Activated CD4-positive, alpha-beta T cell treated with anti-CD3 and anti-CD28 coated beads, Interleukin-2, Interleukin-4, amounts not matched to agents 100 ng/mL and 50 ng/mL, durations not matched to agents 16 hours and 8 hours (primary cell): ENCODE data around the gene IPO5.
"Not testable (repeated sequence)": the region's sequence is repeated elsewhere in the genome, so short reads cannot be mapped to it uniquely, and the experiment has no call there.

Source experiments
- DNase-seq: peaks from one replicate; pipeline ENCODE4 v3.0.0-alpha.2; 2020; ENCODE audit warnings: low spot score

Gene IPO5

DNA sequence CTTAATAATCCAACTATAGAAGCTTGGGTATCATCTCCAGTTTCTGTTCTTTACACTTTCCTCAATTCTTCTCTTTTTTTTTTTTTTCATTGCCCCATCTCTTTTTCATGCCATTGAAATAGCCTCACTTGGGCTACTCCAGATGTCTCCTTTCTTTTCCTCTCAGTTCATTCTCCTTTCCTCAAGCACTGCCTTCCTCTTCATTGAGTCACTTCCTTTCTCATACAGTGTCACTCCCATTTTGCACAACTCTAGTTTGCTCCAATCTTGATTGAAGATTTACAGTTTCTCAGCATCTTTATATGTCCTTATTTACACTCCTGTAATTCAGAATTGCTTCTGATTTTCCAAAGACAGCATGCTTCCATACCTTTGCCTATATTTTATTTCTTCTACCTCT is 61.3 kb downstream of the IPO5 start:
- no peak for DNase-seq

- no peak for DNase-seq
Observed at GRCh38 chr13:98018293-98018692, 64.8 kb downstream of the IPO5 start.

- no peak for DNase-seq
Observed at GRCh38 chr13:98019186-98019585, 65.7 kb downstream of the IPO5 start.

GRCh38 chr13:98020271-98020670 is 66.8 kb downstream of the IPO5 start:
- no peak for DNase-seq

DNA sequence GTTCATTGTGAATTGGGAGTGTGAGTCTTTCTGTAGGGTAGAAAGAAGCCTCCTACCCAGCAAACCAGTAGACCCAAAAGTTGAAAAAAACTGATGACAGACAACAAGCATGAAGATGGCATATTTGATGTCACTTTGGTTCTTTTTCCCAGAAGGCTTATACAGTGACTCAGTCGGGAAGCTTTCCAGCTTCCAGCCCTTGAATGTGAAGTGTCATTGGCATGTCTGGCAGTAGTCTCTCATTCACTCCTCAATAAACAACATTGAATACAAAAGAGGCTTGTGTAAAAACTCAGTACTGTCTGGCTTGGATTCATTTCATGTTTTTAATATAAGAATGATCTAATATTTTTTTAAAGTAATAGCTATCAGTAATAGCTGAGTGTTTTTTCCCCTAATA is 68.7 kb downstream of the IPO5 start:
- DNase-seq, result no peak

- no peak for DNase-seq
Observed at GRCh38 chr13:98025480-98026025, 72.1 kb downstream of the IPO5 start.

DNA sequence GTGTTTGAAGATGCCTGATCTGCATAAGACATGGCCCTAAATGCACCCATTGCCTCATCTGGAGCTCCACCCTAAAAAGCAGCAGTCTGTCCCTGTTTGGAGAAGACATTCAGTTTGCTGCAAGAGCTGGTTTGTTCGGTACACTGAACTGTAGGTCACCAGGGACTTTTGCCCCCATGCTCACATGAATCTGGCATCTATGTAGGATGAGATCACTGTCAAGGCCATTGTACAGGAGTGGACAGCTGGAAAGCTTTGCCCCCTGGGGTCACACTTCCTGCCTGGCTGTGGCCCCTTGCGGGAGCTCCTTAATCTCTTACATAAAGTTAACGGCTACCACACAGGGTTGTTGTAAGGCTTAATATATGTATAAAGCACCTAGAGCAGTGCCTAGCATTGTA is 73.0 kb downstream of the IPO5 start:
- no peak for DNase-seq

DNA sequence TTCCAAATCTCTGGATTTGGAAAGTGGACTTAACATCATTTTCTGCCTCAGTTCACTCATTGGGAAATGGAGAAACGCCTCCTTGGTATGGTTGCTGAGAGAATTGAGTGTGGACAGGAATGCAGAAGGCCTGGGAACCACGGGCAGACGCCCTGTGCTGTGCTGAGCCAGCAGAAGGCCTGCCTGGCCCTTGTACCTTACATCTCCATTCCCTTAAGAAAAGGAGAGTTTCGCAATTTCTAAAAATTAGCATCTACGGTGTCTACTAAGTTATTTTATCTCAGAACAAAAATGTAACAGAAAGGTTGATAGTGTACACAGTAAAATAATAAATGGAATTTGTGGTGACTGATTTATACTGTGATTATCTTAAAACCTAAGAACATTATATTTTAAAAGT is 78.7 kb downstream of the IPO5 start:
- no peak for DNase-seq

DNA sequence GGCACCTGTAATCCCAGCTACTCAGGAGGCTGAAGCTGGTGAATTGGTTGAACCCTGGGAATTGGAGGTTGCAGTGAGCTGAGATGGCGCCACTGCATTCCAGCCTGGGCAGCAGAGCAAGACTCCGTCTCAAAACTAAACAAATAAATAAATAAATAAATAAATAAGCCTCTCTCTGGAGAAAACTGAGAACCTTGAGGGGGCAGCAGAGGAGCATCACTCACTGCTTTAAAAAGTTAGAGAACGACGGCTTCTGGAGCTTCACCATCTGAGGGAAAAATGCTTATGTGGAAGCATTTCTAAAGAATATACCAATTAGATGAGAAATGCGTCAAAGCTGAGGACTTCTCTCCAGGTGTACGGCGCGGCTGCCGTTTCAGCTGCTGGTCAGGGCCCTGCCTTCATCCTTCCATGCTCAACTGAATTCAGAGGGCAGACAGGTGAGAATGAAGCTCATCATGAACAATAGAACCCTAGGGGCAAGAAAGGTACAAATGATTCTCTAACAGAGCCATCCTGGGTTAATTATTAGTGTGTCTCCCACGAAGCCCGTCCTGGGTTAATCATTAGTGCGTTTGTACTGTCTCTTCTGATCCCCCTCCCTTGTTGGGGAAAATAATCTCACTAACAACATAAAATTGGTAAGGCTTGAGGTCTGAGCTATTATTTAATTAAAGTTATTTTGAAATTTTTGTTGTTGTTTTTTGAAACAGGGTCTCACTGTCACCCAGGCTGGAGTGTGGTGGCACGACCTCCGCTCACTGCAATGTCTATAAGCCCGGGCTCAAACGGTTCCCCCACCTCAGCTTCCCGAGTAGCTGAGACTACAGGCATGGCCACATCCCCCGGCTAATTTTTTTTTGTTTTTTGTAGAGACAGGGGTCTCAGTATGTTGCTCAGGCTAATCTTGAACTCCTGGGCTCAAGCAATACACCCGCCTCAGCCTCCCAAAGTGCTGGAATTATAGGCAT is 80.1 kb downstream of the IPO5 start:
- no peak for DNase-seq

- no peak for DNase-seq
Observed at GRCh38 chr13:98035373-98035772, 81.9 kb downstream of the IPO5 start.

DNA sequence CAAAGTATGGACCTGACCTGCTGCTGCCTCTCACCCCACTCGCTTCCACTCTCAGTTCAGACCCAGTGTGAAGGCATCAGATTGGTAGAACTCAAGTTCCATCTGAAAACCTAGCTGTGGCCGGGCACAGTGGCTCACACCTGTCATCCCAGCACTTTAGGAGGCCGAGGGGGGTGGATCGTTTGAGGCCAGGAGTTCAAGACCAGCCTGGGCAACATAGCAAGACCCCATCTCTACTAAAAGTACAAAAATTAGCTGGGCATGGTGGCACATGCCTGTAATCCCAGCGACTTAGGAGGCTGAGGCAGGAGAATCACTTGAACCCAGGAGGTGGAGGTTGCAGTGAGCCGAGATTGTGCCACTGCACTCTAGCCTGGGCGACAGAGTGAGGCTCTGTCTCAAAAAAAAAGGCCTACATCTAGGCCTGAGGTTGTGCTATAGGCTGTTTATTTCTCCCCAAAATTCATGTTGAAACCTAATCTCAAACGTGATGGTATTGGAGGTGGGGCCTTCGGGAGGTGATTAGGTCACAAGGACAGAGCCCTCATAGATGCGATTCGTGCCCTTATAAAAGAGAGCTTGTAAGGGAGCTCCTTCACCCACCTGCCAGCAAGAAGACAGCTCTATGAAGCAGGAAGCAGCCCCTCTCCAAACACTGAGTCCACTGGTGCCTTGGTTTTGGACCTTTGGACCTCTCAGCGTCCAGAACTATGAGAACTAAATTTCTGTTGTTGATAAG is 83.3 kb downstream of the IPO5 start:
- not testable (repeated sequence) for DNase-seq

- DNase-seq, result no peak
Observed at GRCh38 chr13:98039261-98039660, 85.8 kb downstream of the IPO5 start.

DNA sequence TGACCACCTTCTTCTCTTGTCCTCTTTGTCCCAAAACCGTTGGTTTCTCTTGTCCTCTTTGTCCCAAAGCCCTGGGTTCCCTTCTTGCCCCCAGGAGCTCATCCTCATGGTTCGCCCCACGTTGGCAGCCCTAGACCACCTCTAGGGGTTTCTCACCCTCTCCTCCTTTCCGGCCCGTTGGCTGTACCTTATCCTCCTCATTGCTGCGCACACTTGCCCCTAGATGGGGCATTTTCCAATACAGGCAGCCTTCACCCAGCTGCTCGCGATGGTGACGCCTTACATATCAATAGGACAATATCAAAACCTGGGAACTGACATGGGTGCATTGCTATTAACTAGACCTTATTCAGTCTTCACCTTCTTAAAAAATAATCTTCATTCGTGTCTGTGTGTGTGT is 86.5 kb downstream of the IPO5 start:
- DNase-seq, result no peak

- DNase-seq, result no peak
Observed at GRCh38 chr13:98041081-98041820, 87.8 kb downstream of the IPO5 start.

- DNase-seq, result no peak
Observed at GRCh38 chr13:98044301-98044700, 90.8 kb downstream of the IPO5 start.

DNA sequence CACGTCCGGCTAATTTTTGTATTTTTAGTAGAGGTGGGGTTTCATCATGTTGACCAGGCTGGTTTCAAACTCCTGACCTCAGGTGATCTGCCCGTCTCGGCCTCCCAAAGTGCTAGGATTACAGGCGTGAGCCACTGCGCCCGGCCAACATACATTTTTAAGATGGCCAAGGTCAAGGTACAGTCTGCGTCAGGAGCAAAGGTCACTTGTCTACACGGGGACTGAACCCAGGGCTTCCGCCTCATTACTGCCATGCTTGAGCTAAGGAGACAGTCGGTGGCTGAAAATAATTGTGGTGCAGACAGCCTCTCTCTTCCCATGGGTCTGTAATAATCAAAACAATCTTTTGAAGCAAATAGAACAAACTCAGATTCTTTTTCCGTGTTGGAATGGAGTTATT is 94.3 kb downstream of the IPO5 start:
- not testable (repeated sequence) for DNase-seq

- no peak for DNase-seq
Observed at GRCh38 chr13:98048265-98048664, 94.8 kb downstream of the IPO5 start.

- DNase-seq, result no peak
Observed at GRCh38 chr13:98050041-98050466, 96.6 kb downstream of the IPO5 start.

GRCh38 chr13:98052412-98052811 is 98.9 kb downstream of the IPO5 start:
- DNase-seq, result no peak

GRCh38 chr13:98054301-98054700 is 100.8 kb downstream of the IPO5 start:
- DNase-seq, result no peak

DNA sequence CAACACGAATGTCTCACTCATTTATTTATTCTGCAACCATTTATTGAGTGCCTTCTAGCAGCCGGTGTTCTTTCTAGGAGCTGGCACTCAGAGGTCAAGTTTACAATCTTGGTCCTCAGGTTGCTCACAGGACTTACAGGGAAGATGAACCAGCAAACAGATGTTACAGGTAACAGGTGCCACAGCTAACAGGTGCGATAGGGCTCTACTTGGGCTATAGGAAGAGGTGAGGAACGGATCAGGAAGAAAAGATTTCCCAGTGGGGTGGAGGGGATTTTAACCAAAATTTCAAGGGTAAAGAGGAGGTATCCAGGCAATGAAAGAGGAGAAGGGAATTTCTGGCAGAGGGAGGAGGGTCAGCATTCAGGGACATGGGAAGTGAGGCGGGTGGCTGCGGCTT is 102.1 kb downstream of the IPO5 start:
- no peak for DNase-seq

DNA sequence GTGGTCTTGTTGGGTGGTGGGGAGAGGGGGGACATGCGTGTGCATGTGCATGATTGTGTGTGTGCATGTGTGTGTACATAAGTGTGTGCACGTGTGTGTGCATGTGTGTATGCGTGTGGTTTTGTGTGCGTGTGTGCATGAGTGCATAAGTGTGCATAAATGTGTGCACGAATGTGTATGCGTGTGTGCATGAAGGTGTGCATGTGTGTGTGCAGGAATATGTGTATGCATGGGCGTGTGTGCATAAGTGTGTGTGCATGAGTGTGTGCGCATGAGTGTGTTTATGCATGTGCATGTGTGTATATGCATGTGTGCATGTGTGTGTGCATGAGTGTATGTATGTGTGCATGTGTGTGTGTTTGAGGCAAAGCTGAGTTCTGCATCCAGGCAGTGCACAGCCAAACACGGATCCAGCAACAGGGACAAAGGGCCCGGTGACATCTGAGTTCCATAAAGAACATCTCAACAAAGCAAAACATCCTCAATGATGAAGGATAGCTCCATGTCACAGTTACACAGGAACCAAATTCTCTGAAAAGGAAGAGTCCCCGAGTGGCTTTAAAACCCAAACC is 103.5 kb downstream of the IPO5 start:
- DNase-seq, result no peak
